GM12878 (cell line): ENCODE measurements around the gene B4GALT5.

Experiments used
- ETV6 ChIP-seq, 2 experiments: fragments of 450-650 bp in 1 of 2; IDR thresholded peaks in 1 of 2; conservative IDR thresholded peaks in 1 of 2; 2 replicates each; pipeline ENCODE4 v1.6.1; 2014; ENCODE audit warnings: antibody characterized with exemption in 1 of 2, borderline replicate concordance in 1 of 2, low read depth in 1 of 2, mild to moderate bottlenecking in 1 of 2, moderate library complexity in 1 of 2
- FOS ChIP-seq: IDR thresholded peaks from 3 replicates; pipeline ENCODE4 v1.6.1; 2011; ENCODE audit warnings: borderline replicate concordance; ENCODE audit not compliant: insufficient read length; ENCODE audit errors: extremely low read depth
- LARP7 ChIP-seq: fragments of 450-650 bp; IDR thresholded peaks from 2 replicates; pipeline ENCODE4 v1.6.1; 2017; ENCODE audit warnings: mild to moderate bottlenecking
- SMC3 ChIP-seq: IDR thresholded peaks from 2 replicates; pipeline ENCODE4 v1.6.1; 2011; ENCODE audit warnings: low read length, improper control_type of control experiment, borderline replicate concordance
- SREBF2 ChIP-seq: IDR thresholded peaks from 2 replicates; pipeline ENCODE4 v1.6.1; 2012; ENCODE audit warnings: mild to moderate bottlenecking, low read length
- TF ChIP-seq, protein P1 (sequence below): IDR thresholded peaks from 2 replicates; pipeline ENCODE4 v1.6.1; 2012; ENCODE audit warnings: mild to moderate bottlenecking, low read depth, low read length
- TF ChIP-seq, protein P2 (sequence below): IDR thresholded peaks from 2 replicates; pipeline ENCODE4 v1.6.1; 2012; ENCODE audit warnings: low read depth, low read length, improper control_type of control experiment
- TF ChIP-seq, protein P3 (sequence below): fragments of 450-650 bp; IDR thresholded peaks from 2 replicates; pipeline ENCODE4 v1.6.1; 2017; ENCODE audit warnings: antibody characterized with exemption, mild to moderate bottlenecking, moderate library complexity
- TF ChIP-seq, protein P4 (sequence below), 3 experiments: IDR thresholded peaks in 2 of 3; conservative IDR thresholded peaks in 1 of 3; 2 replicates each; pipeline ENCODE4 v1.5.1; 2011; ENCODE audit warnings: low read depth in 3 of 3, low read length in 3 of 3, mild to moderate bottlenecking in 3 of 3, control low read depth in 2 of 3, moderate library complexity in 2 of 3, inconsistent platforms in 1 of 3, mixed read lengths in 1 of 3; ENCODE audit not compliant: control insufficient read depth in 2 of 3, insufficient read depth in 1 of 3; ENCODE audit errors: extremely low read depth in 1 of 3

DNA sequence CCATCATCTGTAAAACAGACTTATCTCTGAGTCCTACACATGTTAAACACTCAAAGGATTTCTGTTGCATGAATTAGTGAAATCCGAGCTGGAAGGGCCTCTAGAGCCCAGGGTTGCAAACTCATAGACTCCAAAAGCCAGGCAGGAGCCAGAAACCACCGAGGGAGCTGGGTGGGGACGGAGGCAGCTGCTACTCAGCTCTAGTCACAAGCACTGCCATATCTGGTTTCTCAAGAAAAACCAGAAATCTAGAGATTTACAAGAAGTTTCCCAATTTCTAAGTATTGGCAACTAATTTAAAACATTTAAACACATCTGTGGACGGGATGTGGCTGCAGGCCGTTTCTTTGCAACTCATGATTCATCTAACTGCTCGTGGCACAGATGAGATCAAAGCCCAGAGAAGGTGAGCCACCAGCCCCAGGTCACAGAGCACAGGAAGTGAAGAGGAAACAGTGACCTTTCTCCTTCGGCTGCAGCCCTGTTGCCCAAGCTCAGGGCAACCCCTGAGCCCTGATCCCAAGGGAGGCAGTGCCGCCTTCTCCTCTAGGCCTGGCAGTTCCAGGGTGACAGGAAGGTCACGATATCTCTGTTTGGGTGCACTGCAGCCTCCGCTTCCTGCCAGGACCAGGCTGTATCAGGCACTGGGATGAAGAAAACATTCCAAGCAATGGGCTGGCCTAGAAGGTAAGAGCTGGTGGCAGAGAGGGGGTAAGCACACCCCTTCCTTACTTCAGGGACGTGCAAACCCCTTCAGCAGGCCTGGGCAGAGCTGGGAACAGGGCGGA is 119.3 kb downstream of the B4GALT5 start:
- TF ChIP-seq, protein P1, sequence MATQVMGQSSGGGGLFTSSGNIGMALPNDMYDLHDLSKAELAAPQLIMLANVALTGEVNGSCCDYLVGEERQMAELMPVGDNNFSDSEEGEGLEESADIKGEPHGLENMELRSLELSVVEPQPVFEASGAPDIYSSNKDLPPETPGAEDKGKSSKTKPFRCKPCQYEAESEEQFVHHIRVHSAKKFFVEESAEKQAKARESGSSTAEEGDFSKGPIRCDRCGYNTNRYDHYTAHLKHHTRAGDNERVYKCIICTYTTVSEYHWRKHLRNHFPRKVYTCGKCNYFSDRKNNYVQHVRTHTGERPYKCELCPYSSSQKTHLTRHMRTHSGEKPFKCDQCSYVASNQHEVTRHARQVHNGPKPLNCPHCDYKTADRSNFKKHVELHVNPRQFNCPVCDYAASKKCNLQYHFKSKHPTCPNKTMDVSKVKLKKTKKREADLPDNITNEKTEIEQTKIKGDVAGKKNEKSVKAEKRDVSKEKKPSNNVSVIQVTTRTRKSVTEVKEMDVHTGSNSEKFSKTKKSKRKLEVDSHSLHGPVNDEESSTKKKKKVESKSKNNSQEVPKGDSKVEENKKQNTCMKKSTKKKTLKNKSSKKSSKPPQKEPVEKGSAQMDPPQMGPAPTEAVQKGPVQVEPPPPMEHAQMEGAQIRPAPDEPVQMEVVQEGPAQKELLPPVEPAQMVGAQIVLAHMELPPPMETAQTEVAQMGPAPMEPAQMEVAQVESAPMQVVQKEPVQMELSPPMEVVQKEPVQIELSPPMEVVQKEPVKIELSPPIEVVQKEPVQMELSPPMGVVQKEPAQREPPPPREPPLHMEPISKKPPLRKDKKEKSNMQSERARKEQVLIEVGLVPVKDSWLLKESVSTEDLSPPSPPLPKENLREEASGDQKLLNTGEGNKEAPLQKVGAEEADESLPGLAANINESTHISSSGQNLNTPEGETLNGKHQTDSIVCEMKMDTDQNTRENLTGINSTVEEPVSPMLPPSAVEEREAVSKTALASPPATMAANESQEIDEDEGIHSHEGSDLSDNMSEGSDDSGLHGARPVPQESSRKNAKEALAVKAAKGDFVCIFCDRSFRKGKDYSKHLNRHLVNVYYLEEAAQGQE: no peak
- TF ChIP-seq LARP7: no peak
- no peak for TF ChIP-seq SREBF2
- no peak for TF ChIP-seq FOS
- TF ChIP-seq, protein P2, sequence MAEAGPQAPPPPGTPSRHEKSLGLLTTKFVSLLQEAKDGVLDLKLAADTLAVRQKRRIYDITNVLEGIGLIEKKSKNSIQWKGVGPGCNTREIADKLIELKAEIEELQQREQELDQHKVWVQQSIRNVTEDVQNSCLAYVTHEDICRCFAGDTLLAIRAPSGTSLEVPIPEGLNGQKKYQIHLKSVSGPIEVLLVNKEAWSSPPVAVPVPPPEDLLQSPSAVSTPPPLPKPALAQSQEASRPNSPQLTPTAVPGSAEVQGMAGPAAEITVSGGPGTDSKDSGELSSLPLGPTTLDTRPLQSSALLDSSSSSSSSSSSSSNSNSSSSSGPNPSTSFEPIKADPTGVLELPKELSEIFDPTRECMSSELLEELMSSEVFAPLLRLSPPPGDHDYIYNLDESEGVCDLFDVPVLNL: no peak
- TF ChIP-seq, protein P3, sequence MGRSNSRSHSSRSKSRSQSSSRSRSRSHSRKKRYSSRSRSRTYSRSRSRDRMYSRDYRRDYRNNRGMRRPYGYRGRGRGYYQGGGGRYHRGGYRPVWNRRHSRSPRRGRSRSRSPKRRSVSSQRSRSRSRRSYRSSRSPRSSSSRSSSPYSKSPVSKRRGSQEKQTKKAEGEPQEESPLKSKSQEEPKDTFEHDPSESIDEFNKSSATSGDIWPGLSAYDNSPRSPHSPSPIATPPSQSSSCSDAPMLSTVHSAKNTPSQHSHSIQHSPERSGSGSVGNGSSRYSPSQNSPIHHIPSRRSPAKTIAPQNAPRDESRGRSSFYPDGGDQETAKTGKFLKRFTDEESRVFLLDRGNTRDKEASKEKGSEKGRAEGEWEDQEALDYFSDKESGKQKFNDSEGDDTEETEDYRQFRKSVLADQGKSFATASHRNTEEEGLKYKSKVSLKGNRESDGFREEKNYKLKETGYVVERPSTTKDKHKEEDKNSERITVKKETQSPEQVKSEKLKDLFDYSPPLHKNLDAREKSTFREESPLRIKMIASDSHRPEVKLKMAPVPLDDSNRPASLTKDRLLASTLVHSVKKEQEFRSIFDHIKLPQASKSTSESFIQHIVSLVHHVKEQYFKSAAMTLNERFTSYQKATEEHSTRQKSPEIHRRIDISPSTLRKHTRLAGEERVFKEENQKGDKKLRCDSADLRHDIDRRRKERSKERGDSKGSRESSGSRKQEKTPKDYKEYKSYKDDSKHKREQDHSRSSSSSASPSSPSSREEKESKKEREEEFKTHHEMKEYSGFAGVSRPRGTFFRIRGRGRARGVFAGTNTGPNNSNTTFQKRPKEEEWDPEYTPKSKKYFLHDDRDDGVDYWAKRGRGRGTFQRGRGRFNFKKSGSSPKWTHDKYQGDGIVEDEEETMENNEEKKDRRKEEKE: no peak
- TF ChIP-seq, protein P4, sequence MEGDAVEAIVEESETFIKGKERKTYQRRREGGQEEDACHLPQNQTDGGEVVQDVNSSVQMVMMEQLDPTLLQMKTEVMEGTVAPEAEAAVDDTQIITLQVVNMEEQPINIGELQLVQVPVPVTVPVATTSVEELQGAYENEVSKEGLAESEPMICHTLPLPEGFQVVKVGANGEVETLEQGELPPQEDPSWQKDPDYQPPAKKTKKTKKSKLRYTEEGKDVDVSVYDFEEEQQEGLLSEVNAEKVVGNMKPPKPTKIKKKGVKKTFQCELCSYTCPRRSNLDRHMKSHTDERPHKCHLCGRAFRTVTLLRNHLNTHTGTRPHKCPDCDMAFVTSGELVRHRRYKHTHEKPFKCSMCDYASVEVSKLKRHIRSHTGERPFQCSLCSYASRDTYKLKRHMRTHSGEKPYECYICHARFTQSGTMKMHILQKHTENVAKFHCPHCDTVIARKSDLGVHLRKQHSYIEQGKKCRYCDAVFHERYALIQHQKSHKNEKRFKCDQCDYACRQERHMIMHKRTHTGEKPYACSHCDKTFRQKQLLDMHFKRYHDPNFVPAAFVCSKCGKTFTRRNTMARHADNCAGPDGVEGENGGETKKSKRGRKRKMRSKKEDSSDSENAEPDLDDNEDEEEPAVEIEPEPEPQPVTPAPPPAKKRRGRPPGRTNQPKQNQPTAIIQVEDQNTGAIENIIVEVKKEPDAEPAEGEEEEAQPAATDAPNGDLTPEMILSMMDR (IDR thresholded peaks at IDR 0.05 in 2 of 3, conservative IDR thresholded peaks at IDR 0.05 in 1 of 3; ENCODE audit: control insufficient read depth in 2 of 3, extremely low read depth in 1 of 3, insufficient read depth in 1 of 3, low read depth in 3 of 3, low read length in 3 of 3): no peak
- TF ChIP-seq SMC3: no peak
- TF ChIP-seq ETV6 (conservative IDR thresholded peaks at IDR 0.05 in 1 of 2, IDR thresholded peaks at IDR 0.05 in 1 of 2; ENCODE audit: borderline replicate concordance in 1 of 2, low read depth in 1 of 2): no peak
